Astrocyte (in vitro differentiated cells and primary cell): ENCODE results near the gene CCDC81.

Experiments used
- CTCF ChIP-seq: IDR thresholded peaks from 2 replicates; pipeline ENCODE4 v1.5.1; 2011; ENCODE audit warnings: low read depth, mild to moderate bottlenecking, inconsistent platforms, low read length, moderate library complexity; ENCODE audit not compliant: insufficient read depth
- EZH2 ChIP-seq: IDR thresholded peaks from 2 replicates; pipeline ENCODE4 v1.6.1; 2012; ENCODE audit warnings: mild to moderate bottlenecking, low read length, inconsistent platforms; ENCODE audit not compliant: insufficient read depth

DNA sequence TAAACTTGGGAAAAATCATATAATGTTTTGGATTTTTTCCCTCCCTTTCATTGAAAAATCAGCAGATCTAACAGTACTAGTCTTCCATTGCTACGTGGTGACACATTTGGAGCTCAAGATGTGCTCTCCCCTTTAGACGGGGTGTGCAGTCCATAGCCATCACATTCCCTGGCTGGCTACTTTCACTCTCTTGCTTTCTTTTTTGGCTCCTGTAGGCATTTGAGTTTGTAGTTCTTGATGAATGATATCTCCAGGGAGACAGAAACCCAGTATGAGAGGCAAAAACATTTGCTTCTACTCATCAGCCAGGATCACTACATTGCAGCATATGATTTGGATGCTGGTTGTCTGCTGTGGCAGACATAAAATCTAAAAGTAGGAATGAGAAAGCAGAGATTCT lies 12.1 kb downstream of the CCDC81 start:
- no peak for TF ChIP-seq CTCF
- no peak for TF ChIP-seq EZH2
